B cell (primary cell): ENCODE data around the gene RALGAPA2.

Experiments used
- CTCF ChIP-seq: fragments of 200-600 bp; IDR thresholded peaks from one replicate; pipeline ENCODE4 v1.8.0; 2022; ENCODE audit warnings: antibody characterized with exemption, mild to moderate bottlenecking
- EZH2 ChIP-seq: IDR thresholded peaks from 2 replicates; pipeline ENCODE4 v1.6.1; 2012; ENCODE audit warnings: borderline replicate concordance, low read depth, mild to moderate bottlenecking, moderate library complexity, low read length; ENCODE audit not compliant: insufficient read depth, poor library complexity, severe bottlenecking

- TF ChIP-seq CTCF (no peak), EZH2 (no peak)
These were observed 17.1 kb upstream of the RALGAPA2 start for GRCh38 chr20:20729563-20729962.
